MM.1S (cell line): ENCODE data around the gene P4HA1.

ENCODE experiments used
- DNase-seq: peaks from one replicate; pipeline ENCODE4 v3.0.0-alpha.2; 2015
- H2AFZ ChIP-seq: fragments of 300-600 bp; sonication (generic); 2 replicates; pipeline ENCODE4 v1.6.0; 2016; ENCODE audit warnings: antibody characterized with exemption, low read length
- H3F3A ChIP-seq: fragments of 300-600 bp; sonication (generic); 2 replicates; pipeline ENCODE4 v1.6.1; 2016; ENCODE audit warnings: mild to moderate bottlenecking, antibody characterized with exemption, low read length, moderate library complexity, mixed read lengths; ENCODE audit not compliant: insufficient read depth
- H3K27ac ChIP-seq: fragments of 300-600 bp; sonication (generic); 2 replicates; pipeline ENCODE4 v1.5.1; 2016; ENCODE audit warnings: mild to moderate bottlenecking, low read length
- H3K27me3 ChIP-seq: fragments of 300-600 bp; sonication (generic); replicated peaks from 2 replicates; pipeline ENCODE4 v1.6.0; 2016; ENCODE audit warnings: low read length; ENCODE audit not compliant: insufficient read depth
- H3K36me3 ChIP-seq: fragments of 300-600 bp; sonication (generic); replicated peaks from 2 replicates; pipeline ENCODE4 v1.6.1; 2016; ENCODE audit warnings: mild to moderate bottlenecking, low read length, mixed read lengths; ENCODE audit not compliant: insufficient read depth
- H3K4me1 ChIP-seq: fragments of 300-600 bp; sonication (generic); 2 replicates; pipeline ENCODE4 v1.6.1; 2016; ENCODE audit warnings: low read length, mixed read lengths
- H3K4me2 ChIP-seq: fragments of 300-600 bp; sonication (generic); 2 replicates; pipeline ENCODE4 v1.6.0; 2016; ENCODE audit warnings: low read depth, low read length
- H3K4me3 ChIP-seq: fragments of 300-600 bp; sonication (generic); 2 replicates; pipeline ENCODE4 v1.5.1; 2016; ENCODE audit warnings: low read length, mixed read lengths
- H3K79me2 ChIP-seq: fragments of 300-600 bp; sonication (generic); 2 replicates; pipeline ENCODE4 v1.6.1; 2016; ENCODE audit warnings: mixed run types, low read length, mixed read lengths
- H3K9ac ChIP-seq: fragments of 300-600 bp; sonication (generic); 2 replicates; pipeline ENCODE4 v1.6.1; 2016; ENCODE audit warnings: low read length, mixed read lengths
- H3K9me2 ChIP-seq: fragments of 300-600 bp; sonication (generic); replicated peaks from 2 replicates; pipeline ENCODE4 v1.6.1; 2016; ENCODE audit warnings: mild to moderate bottlenecking, low read length, mixed read lengths; ENCODE audit not compliant: insufficient read depth
- H3K9me3 ChIP-seq: fragments of 300-600 bp; sonication (generic); replicated peaks from 2 replicates; pipeline ENCODE4 v1.6.1; 2016; ENCODE audit warnings: mild to moderate bottlenecking, low read length, mixed read lengths; ENCODE audit not compliant: insufficient read depth
- H4K20me1 ChIP-seq: fragments of 300-600 bp; sonication (generic); 2 replicates; pipeline ENCODE4 v1.6.1; 2016; ENCODE audit warnings: mild to moderate bottlenecking, low read length, moderate library complexity, mixed read lengths; ENCODE audit not compliant: insufficient read depth
- CTCF ChIP-seq: fragments of 300-600 bp; sonication (generic); IDR thresholded peaks from 2 replicates; pipeline ENCODE4 v1.5.1; 2016; ENCODE audit warnings: antibody characterized with exemption, low read length, mixed read lengths
- EZH2 ChIP-seq: fragments of 300-600 bp; sonication (generic); optimal IDR thresholded peaks from 2 replicates; pipeline ENCODE3; 2017; ENCODE audit warnings: low read depth, mild to moderate bottlenecking, antibody characterized with exemption, low read length, mixed read lengths
- EZH2phosphoT487 ChIP-seq: fragments of 300-600 bp; sonication (generic); IDR thresholded peaks from 2 replicates; pipeline ENCODE4 v1.6.1; 2018; ENCODE audit warnings: antibody characterized with exemption, low read length

The P4HA1 gene

DNA sequence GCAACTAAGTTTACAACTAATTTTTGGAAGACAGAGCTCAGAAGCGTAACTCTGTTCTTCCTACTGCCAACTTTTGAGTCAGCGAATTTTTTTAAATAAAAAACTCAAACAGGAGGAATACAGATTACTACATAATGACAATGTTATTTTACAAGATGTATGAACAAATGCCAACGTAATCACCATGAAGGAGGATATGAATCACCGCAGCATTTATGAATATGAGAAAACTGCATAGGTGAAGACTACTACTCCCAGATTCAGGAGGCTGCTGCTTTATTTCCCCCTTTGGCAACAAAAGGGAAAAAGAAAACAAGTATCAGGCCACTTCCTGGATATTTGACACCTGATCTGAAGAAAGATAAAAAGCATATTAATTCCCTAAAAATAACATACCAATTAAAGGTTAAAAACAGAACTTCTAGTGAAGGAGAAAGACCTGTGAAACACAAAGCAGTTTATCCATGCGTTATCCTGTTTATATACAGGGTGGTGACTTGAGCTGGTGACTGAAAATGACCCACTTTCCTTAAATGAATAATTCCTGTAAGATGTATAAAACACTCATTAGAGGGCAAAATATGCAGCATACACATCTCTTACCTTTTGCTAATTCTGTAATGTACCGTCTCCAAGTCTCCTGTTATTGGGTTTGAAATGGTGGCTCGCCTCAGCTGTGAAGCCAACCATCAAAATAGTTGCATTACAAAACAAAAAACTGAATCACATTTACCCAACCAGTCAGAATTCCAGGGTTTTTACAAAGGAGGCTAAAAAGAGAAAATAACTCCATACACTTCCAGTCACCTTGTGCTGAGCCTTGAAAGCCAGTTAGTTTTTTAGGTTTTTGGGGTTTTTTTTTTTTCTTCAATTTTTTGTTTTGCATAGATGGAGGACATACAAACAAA is 52.0 kb downstream of the P4HA1 start:
- H3K9me2 ChIP-seq = no peaks in the 10 kb centered on the region
- H3K27ac ChIP-seq = no peak overlapping the region
- DNase-seq = no peak
- H3F3A ChIP-seq = peaks cover 12% of the 10 kb centered on the region
- H3K9me3 ChIP-seq = no peaks in the 10 kb centered on the region
- H3K79me2 ChIP-seq = no peaks in the 10 kb centered on the region
- no peaks in the 10 kb centered on the region for H4K20me1 ChIP-seq
- no peak for TF ChIP-seq CTCF
- TF ChIP-seq EZH2phosphoT487 = no peak
- no peak for TF ChIP-seq EZH2
- no peak overlapping the region for H2AFZ ChIP-seq
- peaks cover 30% of the 10 kb centered on the region for H3K4me1 ChIP-seq
- no peak overlapping the region for H3K4me3 ChIP-seq
- no peak overlapping the region for H3K9ac ChIP-seq
- H3K27me3 ChIP-seq = no peaks in the 10 kb centered on the region
- H3K4me2 ChIP-seq = no peak overlapping the region
- no peaks in the 10 kb centered on the region for H3K36me3 ChIP-seq

- Histone ChIP-seq H3K79me2 (no peaks in the 10 kb centered on the region), H3K36me3 (no peaks in the 10 kb centered on the region), H3K4me1 (peaks cover 30% of the 10 kb centered on the region), H2AFZ (no peak overlapping the region), H3K9me3 (no peaks in the 10 kb centered on the region), H3K9me2 (no peaks in the 10 kb centered on the region), H3K27me3 (no peaks in the 10 kb centered on the region), H4K20me1 (no peaks in the 10 kb centered on the region), H3K9ac (no peak overlapping the region), H3F3A (peaks cover 12% of the 10 kb centered on the region), H3K27ac (no peak overlapping the region), H3K4me3 (no peak overlapping the region), H3K4me2 (no peak overlapping the region)
- TF ChIP-seq EZH2 (no peak), EZH2phosphoT487 (no peak), CTCF (no peak)
- no peak for DNase-seq
These were observed 52.8 kb downstream of the P4HA1 start for GRCh38 chr10:73043766-73044377.

- H3K9me3 ChIP-seq = no peaks in the 10 kb centered on the region
- DNase-seq = no peak
- H3K36me3 ChIP-seq = no peaks in the 10 kb centered on the region
- peaks cover 30% of the 10 kb centered on the region for H3K4me1 ChIP-seq
- TF ChIP-seq CTCF (no peak), EZH2 (no peak), EZH2phosphoT487 (no peak)
- H4K20me1 ChIP-seq = no peaks in the 10 kb centered on the region
- H3K27me3 ChIP-seq = no peaks in the 10 kb centered on the region
- peaks cover 12% of the 10 kb centered on the region for H3F3A ChIP-seq
- no peak overlapping the region for H3K9ac ChIP-seq
- H3K4me3 ChIP-seq = no peak overlapping the region
- H3K79me2 ChIP-seq = no peaks in the 10 kb centered on the region
- H3K9me2 ChIP-seq = no peaks in the 10 kb centered on the region
- no peak overlapping the region for H3K4me2 ChIP-seq
- H2AFZ ChIP-seq = no peak overlapping the region
- no peak overlapping the region for H3K27ac ChIP-seq
These were observed 53.3 kb downstream of the P4HA1 start for GRCh38 chr10:73043319-73043718.
